Urinary bladder (tissue), 4 donors: ENCODE results near the gene RASAL1. TPM values are rescaled to one million over a fixed set of nuclear protein-coding genes. Genes with fewer than 3 reads are reported as not detected.

ENCODE experiments used
- DNase-seq: peaks from one replicate; pipeline ENCODE4 v3.0.0-alpha.2; 2015; ENCODE audit errors: extremely low spot score
- H3K27ac ChIP-seq: one replicate; pipeline ENCODE4 v1.5.1; 2013; ENCODE audit warnings: low read depth, mild to moderate bottlenecking, moderate library complexity
- H3K36me3 ChIP-seq: one replicate; pipeline ENCODE4 v1.6.1; 2013; ENCODE audit warnings: mild to moderate bottlenecking, moderate library complexity; ENCODE audit not compliant: insufficient read depth
- H3K4me1 ChIP-seq: one replicate; pipeline ENCODE4 v1.6.1; 2013; ENCODE audit warnings: mild to moderate bottlenecking, moderate library complexity; ENCODE audit not compliant: insufficient read depth
- H3K4me3 ChIP-seq: one replicate; pipeline ENCODE4 v1.5.1; 2013; ENCODE audit warnings: low read depth, low read length
- WGBS: extraction: QIAGEN DNeasy Blood & Tissue Kit; methylation state at CpG from one replicate; pipeline ENCODE4 v1.1.7; 2013; 5-methylcytosine and 5-hydroxymethylcytosine counted together
- polyA plus RNA-seq: library from polyadenylated mRNA; stranded (reverse); fragments of 200-250 nt; gene quantifications from one replicate; pipeline ENCODE4 v1.2.3, GENCODE V29; 2013
- total RNA-seq: library from RNA; depleted of rRNA; stranded (reverse); fragments of >200 nt; gene quantifications from one replicate; pipeline ENCODE4 v1.2.3, GENCODE V29; 2014
- donor health status: healthy with polysubstance abuse.
- donor health status: healthy.

Gene RASAL1
- total RNA-seq (0.11 TPM), polyA plus RNA-seq (0.04 TPM)

- WGBS = 3% methylated on average over 68 of the region's 68 CpGs
- no peak for DNase-seq
- H3K27ac ChIP-seq = no peak within 1 kb of the TSS
- no peak within 1 kb of the TSS for H3K4me3 ChIP-seq
- no peaks in the 10 kb centered on the region for H3K4me1 ChIP-seq
- no peaks in the 10 kb centered on the region for H3K36me3 ChIP-seq
These were observed at the start of gene RASAL1 for GRCh38 chr12:113135178-113136127. Gene RASAL1 (minus strand): TSS chr12:113135761. CDS start chr12:113135462, 299 bp downstream.

DNA sequence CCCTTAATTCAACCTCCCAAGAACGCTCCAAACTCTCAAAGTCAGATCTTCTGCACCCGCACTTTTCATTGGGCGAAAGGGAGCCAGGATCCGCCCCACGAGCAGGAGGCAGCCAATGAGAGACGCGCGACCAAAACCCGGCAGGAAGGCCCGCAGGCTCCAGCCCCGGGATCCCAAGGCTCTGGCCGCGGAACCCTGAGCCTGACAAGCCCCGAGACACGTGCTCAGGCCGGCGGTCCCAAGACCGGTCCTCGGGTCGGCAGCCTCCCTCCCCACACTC, 49.3 kb upstream of the RASAL1 start:
- H3K4me3 ChIP-seq = peak overlapping the region; percentile 75
- peak overlapping the region; percentile 96 for H3K27ac ChIP-seq
- no peaks in the 10 kb centered on the region for H3K36me3 ChIP-seq
- under 1% methylated on average over 20 of the region's 20 CpGs for WGBS
- no peaks in the 10 kb centered on the region for H3K4me1 ChIP-seq
- peak; percentile 74 for DNase-seq

- WGBS = 32% methylated on average over 26 of the region's 26 CpGs
- Histone ChIP-seq H3K36me3 (no peaks in the 10 kb centered on the region), H3K4me3 (peak overlapping the region; percentile 75), H3K4me1 (no peaks in the 10 kb centered on the region), H3K27ac (no peak overlapping the region)
- DNase-seq = no peak
These were observed 48.7 kb upstream of the RASAL1 start for GRCh38 chr12:113184098-113184899.

GRCh38 chr12:113183030-113183589, 47.5 kb upstream of the RASAL1 start:
- no peak overlapping the region for H3K27ac ChIP-seq
- H3K4me3 ChIP-seq = no peak overlapping the region
- no peaks in the 10 kb centered on the region for H3K4me1 ChIP-seq
- no peak for DNase-seq
- 95% methylated on average over 11 of the region's 11 CpGs for WGBS
- peaks cover 1% of the 10 kb centered on the region for H3K36me3 ChIP-seq

- no peak overlapping the region for H3K27ac ChIP-seq
- H3K4me1 ChIP-seq = no peaks in the 10 kb centered on the region
- H3K36me3 ChIP-seq = peaks cover 6% of the 10 kb centered on the region
- no peak overlapping the region for H3K4me3 ChIP-seq
- no peak for DNase-seq
- 91% methylated on average over 3 of the region's 3 CpGs for WGBS
These were observed 46.4 kb upstream of the RASAL1 start for GRCh38 chr12:113181975-113182374.

- DNase-seq = no peak
- Histone ChIP-seq H3K4me3 (no peak overlapping the region), H3K4me1 (no peaks in the 10 kb centered on the region), H3K36me3 (peaks cover 6% of the 10 kb centered on the region), H3K27ac (no peak overlapping the region)
- 76% methylated on average over 4 of the region's 4 CpGs for WGBS
These were observed 44.8 kb upstream of the RASAL1 start for GRCh38 chr12:113180333-113180732.

DNA sequence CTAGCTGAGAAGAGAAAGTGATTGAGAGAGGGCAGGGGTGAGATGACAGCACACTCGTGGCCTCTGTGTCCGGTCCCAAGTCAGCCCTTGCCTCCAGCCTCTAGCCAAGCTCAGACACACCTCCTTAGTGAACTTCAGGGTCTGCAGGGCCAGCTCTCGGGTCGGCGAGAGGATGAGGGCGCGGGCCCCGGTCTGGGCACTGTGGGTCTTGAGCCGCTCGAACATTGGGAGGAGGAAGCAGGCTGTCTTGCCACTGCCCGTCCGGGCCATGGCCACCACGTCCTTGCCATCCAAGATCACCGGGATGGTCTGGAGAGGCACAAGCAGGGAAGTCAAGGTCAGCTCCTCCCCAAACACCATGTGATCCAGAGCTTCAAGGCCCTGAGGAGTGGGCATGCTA, 43.5 kb upstream of the RASAL1 start:
- WGBS = 97% methylated on average over 14 of the region's 14 CpGs
- Histone ChIP-seq H3K4me3 (no peak overlapping the region), H3K4me1 (no peaks in the 10 kb centered on the region), H3K36me3 (peaks cover 6% of the 10 kb centered on the region), H3K27ac (no peak overlapping the region)
- DNase-seq = no peak

- Histone ChIP-seq H3K4me3 (no peak overlapping the region), H3K4me1 (no peaks in the 10 kb centered on the region), H3K27ac (no peak overlapping the region), H3K36me3 (peaks cover 18% of the 10 kb centered on the region)
- DNase-seq = no peak
- WGBS = 58% methylated on average over 32 of the region's 32 CpGs
These were observed 39.2 kb upstream of the RASAL1 start for GRCh38 chr12:113174461-113175384.

- H3K36me3 ChIP-seq = peaks cover 18% of the 10 kb centered on the region
- 93% methylated on average over 7 of the region's 7 CpGs for WGBS
These were observed 37.6 kb upstream of the RASAL1 start for GRCh38 chr12:113173081-113173698.

GRCh38 chr12:113172185-113172584, 36.6 kb upstream of the RASAL1 start:
- DNase-seq = no peak

More at GRCh38 chr12:113173081-113173698, 37.6 kb upstream of the RASAL1 start:
- no peak for DNase-seq
- Histone ChIP-seq H3K4me3 (no peak overlapping the region), H3K27ac (no peak overlapping the region), H3K4me1 (no peaks in the 10 kb centered on the region)

DNA sequence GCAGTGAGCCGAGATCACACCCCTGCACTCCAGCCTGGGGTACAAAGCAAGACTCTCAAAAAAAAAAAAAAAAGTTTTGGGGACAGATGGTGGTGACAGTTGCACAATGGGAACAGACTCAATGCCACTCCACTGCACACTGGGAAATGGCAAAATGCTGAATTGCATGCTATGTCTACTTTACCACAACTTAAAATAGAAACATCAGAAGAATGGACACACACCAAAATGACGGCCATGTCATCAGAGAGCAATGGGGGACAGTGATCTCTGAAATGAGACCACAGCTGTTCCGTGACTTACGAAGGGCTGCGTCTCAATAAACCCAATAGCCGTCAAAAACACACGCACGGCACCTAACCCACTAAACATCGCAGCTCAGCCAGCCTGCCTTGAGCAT, 36.0 kb upstream of the RASAL1 start:
- Histone ChIP-seq H3K4me1 (no peaks in the 10 kb centered on the region), H3K27ac (no peak overlapping the region), H3K4me3 (no peak overlapping the region), H3K36me3 (peaks cover 12% of the 10 kb centered on the region)
- DNase-seq = no peak
- 97% methylated on average over 9 of the region's 9 CpGs for WGBS

More at GRCh38 chr12:113172185-113172584, 36.6 kb upstream of the RASAL1 start:
- H3K27ac ChIP-seq = no peak overlapping the region
- H3K4me1 ChIP-seq = no peaks in the 10 kb centered on the region
- H3K36me3 ChIP-seq = peaks cover 12% of the 10 kb centered on the region
- 97% methylated on average over 20 of the region's 20 CpGs for WGBS
- H3K4me3 ChIP-seq = no peak overlapping the region

DNA sequence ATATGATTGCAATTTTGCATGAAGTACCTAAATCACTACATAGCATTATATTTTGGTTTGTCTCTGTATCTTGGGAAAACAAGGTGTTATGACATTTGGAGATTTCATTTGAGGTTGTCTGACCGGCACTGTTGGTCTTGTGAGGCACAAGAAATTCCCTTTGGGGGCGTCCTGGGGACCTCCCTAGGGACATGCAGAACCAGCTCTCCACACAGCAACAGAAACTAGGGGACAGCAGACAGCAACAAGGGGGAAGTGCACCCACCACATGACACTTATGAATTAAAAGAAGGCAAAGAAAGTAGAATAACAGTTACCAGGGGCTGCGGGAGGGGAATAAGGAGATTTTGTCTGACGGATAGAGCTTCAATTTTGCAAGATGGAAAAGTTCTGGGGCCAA, 35.4 kb upstream of the RASAL1 start:
- Histone ChIP-seq H3K36me3 (peaks cover 12% of the 10 kb centered on the region), H3K4me3 (no peak overlapping the region), H3K4me1 (no peaks in the 10 kb centered on the region), H3K27ac (no peak overlapping the region)
- 95% methylated on average over 4 of the region's 4 CpGs for WGBS
- no peak for DNase-seq
